ENCODE measurements around the gene LHX5. TPM values are rescaled to one million over a fixed set of nuclear protein-coding genes. Genes with fewer than 3 reads are reported as not detected.

Gene LHX5
- total RNA-seq, 2 donors from 2014 or later, result 0.18 TPM; not detected in 1

- Histone ChIP-seq H3K9me3 (ENCODE audit: control insufficient read depth, low read length) (no peaks in the 10 kb centered on the region), H3K27me3 (ENCODE audit: control insufficient read depth, insufficient read depth, low read length, poor library complexity, severe bottlenecking) (peaks cover 5% of the 10 kb centered on the region), H3K4me3 (ENCODE audit: low read length) (no peak overlapping the region), H3K9ac (ENCODE audit: extremely low read depth, low read length, poor library complexity, severe bottlenecking) (no peak overlapping the region), H3K27ac (ENCODE audit: low read depth, low read length) (no peak overlapping the region), H3K4me1 (ENCODE audit: control insufficient read depth, insufficient read depth, low read length) (no peaks in the 10 kb centered on the region), H3K36me3 (ENCODE audit: control insufficient read depth, insufficient read depth, low read length) (no peaks in the 10 kb centered on the region)
- Mint-ChIP-seq H3K27ac (no peak overlapping the region), H3K4me1 (peaks cover 6% of the 10 kb centered on the region), H3K4me3 (no peak overlapping the region), H3K36me3 (ENCODE audit: low read depth) (no peaks in the 10 kb centered on the region), H3K9me3 (no peaks in the 10 kb centered on the region), H3K27me3 (ENCODE audit: insufficient read depth) (peaks cover 50% of the 10 kb centered on the region)
- no peak for TF ChIP-seq CTCF (conservative IDR thresholded peaks at IDR 0.05)
- DNase-seq, result no peak
- WGBS, 2 experiments (ENCODE audit: insufficient coverage in 1 of 2, insufficient read length in 1 of 2), result 79 to 81% methylated on average over 7 of the region's 7 CpGs
These were observed 34.3 kb upstream of the LHX5 start for GRCh38 chr12:113505941-113506340.

- H3K4me3 ChIP-seq (ENCODE audit: low read length), result no peak overlapping the region
- Mint-ChIP-seq H3K4me3 (no peak overlapping the region), H3K4me1 (peaks cover 11% of the 10 kb centered on the region), H3K36me3 (ENCODE audit: low read depth) (no peaks in the 10 kb centered on the region), H3K27me3 (ENCODE audit: insufficient read depth) (peaks cover 44% of the 10 kb centered on the region), H3K27ac (no peak overlapping the region), H3K9me3 (no peaks in the 10 kb centered on the region)
- no peak overlapping the region for H3K27ac ChIP-seq (ENCODE audit: low read depth, low read length)
- no peaks in the 10 kb centered on the region for H3K36me3 ChIP-seq (ENCODE audit: control insufficient read depth, insufficient read depth, low read length)
- H3K27me3 ChIP-seq (ENCODE audit: control insufficient read depth, insufficient read depth, low read length, poor library complexity, severe bottlenecking), result no peaks in the 10 kb centered on the region
- H3K4me1 ChIP-seq (ENCODE audit: control insufficient read depth, insufficient read depth, low read length), result no peaks in the 10 kb centered on the region
- no peak for TF ChIP-seq CTCF (conservative IDR thresholded peaks at IDR 0.05)
- H3K9me3 ChIP-seq (ENCODE audit: control insufficient read depth, low read length), result no peaks in the 10 kb centered on the region
- WGBS, 2 experiments (ENCODE audit: insufficient coverage in 1 of 2, insufficient read length in 1 of 2), result 80 to 84% methylated on average over 8 of the region's 8 CpGs
- no peak for DNase-seq
- no peak overlapping the region for H3K9ac ChIP-seq (ENCODE audit: extremely low read depth, low read length, poor library complexity, severe bottlenecking)
These were observed 33.2 kb upstream of the LHX5 start for GRCh38 chr12:113504917-113505316.

GRCh38 chr12:113500782-113501311, 29.2 kb upstream of the LHX5 start:
- no peak overlapping the region for H3K27ac ChIP-seq (ENCODE audit: low read depth, low read length)
- peaks cover 11% of the 10 kb centered on the region for H3K4me1 Mint-ChIP-seq
- no peaks in the 10 kb centered on the region for H3K9me3 ChIP-seq (ENCODE audit: control insufficient read depth, low read length)
- H3K9me3 Mint-ChIP-seq, result no peaks in the 10 kb centered on the region
- no peaks in the 10 kb centered on the region for H3K27me3 ChIP-seq (ENCODE audit: control insufficient read depth, insufficient read depth, low read length, poor library complexity, severe bottlenecking)
- H3K27ac Mint-ChIP-seq, result no peak overlapping the region
- no peak for TF ChIP-seq CTCF (conservative IDR thresholded peaks at IDR 0.05)
- WGBS, 2 experiments (ENCODE audit: insufficient coverage in 1 of 2, insufficient read length in 1 of 2), result 35 to 49% methylated on average over 4 to 9 of the region's 9 CpGs
- no peak overlapping the region for H3K4me3 Mint-ChIP-seq
- H3K36me3 Mint-ChIP-seq (ENCODE audit: low read depth), result no peaks in the 10 kb centered on the region
- H3K27me3 Mint-ChIP-seq (ENCODE audit: insufficient read depth), result peaks cover 17% of the 10 kb centered on the region
- H3K4me3 ChIP-seq (ENCODE audit: low read length), result no peak overlapping the region
- no peak overlapping the region for H3K9ac ChIP-seq (ENCODE audit: extremely low read depth, low read length, poor library complexity, severe bottlenecking)
- no peaks in the 10 kb centered on the region for H3K4me1 ChIP-seq (ENCODE audit: control insufficient read depth, insufficient read depth, low read length)
- H3K36me3 ChIP-seq (ENCODE audit: control insufficient read depth, insufficient read depth, low read length), result no peaks in the 10 kb centered on the region
- peak; percentile 70 for DNase-seq

Data from endodermal cell (in vitro differentiated cells).